ENCODE results near the gene GVQW3.

- TF ChIP-seq SP1 (IDR thresholded peaks at IDR 0.05) (no peak), BHLHE40 (IDR thresholded peaks at IDR 0.05; ENCODE audit: borderline replicate concordance) (no peak), FOXM1 (IDR thresholded peaks at IDR 0.05; ENCODE audit: borderline replicate concordance) (no peak), FOXA1 (IDR thresholded peaks at IDR 0.05) (no peak), TARDBP (IDR thresholded peaks at IDR 0.05) (no peak), NFRKB (IDR thresholded peaks at IDR 0.05) (no peak), ARNT (IDR thresholded peaks at IDR 0.05) (no peak), CTBP1 (IDR thresholded peaks at IDR 0.05; ENCODE audit: borderline replicate concordance) (no peak)
Observed at GRCh38 chr11:76453248-76453647, 72.1 kb downstream of the GVQW3 start.
